Eye (tissue), 1 donor: Measurements from ENCODE around the gene NCBP1.

ENCODE experiments used
- DNase-seq: peaks from one replicate; pipeline ENCODE4 v3.0.0-alpha.2; 2015

Gene NCBP1

DNA sequence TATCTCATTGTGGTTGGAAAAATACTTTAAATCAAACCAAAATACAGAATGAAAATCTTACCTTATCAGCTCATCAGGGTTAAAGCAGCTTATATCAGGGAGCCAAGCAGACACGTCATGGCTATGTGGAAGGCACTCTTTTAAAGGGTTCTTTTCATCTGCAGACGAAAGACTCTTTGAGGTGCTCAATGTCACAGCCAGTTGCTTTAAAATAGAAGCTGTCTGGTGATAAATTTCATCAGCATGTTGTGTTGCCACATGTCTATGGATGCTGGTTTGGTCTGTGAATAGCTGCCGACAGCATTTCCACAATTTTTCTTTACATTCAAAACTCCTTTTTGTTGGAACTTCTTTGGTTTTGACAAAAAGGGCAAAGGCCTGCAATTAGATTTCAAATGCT is 8.0 kb upstream of the NCBP1 start:
- DNase-seq, result no peak

DNA sequence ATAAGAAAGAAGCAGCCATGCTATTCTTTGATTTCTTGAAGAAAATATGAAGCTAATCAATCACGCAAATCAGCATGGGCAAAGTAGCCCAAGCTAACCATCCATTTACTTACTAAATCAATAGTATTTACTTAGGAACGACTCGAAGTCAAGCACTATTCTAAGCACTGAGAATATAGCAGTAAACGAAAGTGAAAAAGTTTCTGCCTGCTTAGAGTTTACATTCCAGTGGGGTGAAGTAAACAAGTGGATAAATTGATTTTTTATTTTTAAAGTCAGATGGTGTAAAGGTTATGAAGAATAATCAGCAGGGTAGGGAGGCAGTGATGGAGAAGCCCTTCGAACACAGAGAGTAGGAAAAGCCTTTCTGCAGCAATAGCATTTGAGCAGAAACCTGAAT is 6.0 kb upstream of the NCBP1 start:
- DNase-seq, result no peak

DNA sequence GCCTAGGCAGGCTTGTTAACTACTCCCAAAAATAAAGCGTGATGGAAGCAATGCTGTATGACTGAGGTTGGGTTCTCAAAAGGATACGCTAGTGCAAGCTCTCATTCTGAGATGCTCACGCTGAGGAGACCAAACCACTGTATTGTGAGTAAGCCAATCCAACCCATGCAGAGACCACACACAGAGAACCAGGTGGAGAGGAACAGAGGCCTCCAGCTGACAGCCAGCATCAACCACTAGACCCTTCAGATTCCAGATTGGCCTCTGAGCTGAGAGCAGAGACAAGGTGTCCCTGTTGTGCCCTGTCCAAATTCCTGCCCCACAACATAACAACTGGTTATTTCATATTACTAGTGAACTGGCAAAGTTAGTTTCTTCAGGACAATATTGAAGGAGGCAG is 5.0 kb upstream of the NCBP1 start:
- no peak for DNase-seq

DNA sequence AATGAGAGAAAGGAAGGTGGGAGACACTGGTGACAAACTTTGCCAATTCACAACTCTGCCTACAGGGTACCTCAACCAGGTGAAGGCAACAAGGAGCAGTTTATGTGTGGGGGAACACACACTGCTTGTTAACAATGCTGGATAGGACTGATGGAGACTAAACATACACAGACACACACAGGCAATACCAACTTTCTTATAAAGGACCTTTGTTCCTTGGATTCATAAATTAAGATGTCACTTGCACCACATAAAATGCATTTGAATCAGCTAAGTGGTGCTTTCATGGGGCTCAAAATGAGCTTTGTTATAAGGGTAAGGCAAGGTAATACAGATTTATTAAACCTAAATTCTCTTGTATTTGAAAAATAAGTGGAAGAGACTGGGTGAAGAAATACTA is 4.5 kb upstream of the NCBP1 start:
- no peak for DNase-seq

DNA sequence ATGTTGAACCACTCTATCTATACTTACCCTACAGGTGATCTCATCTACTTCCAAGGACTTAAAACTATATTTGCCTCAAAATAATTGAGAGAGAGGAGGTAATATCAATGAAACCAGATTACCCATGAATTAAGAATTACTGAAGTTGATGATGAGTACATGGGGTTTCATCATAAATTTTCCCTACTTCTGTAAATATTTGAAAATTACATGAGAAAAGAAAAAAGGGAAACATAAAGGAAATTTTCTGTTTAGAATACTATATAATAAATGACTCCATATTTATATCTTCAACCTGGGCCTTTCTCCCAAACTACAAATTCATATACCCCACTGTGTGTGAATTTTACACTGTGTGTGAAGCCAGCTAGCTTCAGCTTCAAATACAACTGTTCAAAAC is 3.0 kb upstream of the NCBP1 start:
- DNase-seq, result no peak

DNA sequence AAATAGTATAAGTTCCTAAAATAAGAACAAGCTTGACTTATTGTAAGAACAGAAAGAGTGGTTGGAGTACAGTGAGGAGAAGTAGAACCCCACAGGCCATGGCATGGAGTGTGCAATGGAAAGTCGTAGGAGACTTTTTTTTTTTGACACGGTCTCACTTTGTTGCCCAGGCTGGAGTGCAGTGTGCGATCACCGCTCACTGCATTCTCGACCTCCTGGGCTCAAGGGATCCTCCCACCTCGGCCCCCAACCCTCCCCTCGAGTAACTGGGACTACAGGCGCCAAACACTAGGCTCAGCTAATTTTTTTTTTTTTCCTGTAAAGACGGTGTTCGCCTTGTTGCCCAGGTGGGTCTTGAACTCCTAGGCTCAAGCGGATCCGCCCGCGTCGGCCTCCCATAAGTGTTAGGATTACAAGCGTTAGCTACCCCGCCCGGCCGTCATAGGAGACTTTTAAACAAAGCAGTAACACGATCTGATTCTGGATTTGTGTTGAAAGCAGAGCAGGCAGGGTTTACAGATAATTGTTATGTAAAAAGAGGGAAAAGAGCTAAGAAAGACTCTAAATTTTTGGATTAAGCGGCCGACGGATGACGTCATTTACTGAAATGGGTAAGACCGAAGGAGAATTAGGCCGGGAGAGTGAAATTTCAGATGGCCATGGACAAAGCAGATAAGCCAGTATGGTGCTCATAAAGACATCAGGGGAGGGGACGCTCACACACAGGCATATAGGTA is 1.2 kb upstream of the NCBP1 start:
- peak; percentile 95 for DNase-seq

DNA sequence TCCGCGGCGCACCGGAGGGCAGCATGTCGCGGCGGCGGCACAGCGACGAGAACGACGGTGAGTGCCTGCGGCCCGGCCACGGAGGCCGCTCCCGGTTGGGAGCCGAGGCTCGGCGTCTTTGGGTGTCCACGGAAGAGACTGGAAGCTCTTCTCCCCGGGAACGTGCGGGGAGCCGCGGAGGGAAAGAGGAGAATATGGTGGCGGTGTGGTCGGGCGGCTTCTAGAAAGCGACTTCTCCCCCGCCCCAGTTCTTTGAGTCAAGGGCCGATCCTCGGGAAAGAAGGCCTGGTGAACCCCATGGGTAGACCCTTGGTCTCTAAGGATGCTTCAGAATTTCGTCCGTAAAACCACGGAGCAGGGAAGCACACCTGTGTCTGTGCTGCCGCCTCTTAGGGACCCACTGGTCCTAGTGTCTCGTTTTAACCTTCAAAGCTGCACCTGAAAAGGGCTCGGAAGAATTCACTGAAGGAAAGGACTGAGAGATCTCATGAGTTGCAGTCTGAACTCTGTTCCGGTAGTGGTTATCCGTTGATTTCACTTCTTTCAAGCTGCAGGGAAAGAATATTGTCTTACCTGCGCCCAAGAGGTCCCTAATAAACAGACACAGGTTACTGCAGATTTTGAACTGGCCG is 354 bp downstream of the NCBP1 start:
- DNase-seq, result no peak

DNA sequence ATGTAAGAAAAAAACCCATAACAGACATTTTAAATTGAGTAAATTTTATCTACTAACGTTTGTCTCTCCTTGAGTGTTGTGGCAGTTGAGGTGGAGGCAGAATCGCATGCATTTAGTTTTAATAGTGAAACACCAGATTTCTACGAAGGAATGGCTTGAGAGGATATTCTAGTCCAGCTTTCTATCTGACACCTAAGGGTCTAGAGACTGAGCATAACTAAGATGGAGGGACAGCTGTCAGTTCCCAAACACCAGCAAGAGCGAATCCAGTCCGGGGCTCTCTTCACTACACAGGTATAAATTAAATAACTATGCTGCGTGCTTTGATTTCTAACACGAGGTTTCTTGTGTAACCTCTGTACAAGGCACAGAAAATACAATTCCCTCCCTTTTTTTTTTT is 1.4 kb downstream of the NCBP1 start:
- no peak for DNase-seq

DNA sequence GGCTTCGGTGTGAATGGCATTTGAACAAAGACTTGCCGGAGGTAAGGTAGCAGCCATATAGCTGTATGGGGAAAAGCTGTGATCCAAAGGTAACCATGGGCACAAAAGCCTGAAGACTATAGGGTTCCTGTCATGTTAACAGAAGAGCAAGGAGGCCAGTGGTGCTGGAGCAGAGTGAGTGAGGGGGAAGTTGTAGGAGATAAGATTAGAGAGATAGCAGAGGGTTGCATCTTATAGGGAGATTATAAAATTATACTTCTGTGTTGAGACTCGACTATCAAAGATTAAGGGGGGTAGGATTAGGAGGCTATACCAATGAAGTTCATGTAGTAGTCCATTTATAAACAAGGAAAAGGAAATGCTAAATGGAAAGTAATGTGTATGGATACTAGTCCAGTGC is 3.3 kb downstream of the NCBP1 start:
- no peak for DNase-seq

DNA sequence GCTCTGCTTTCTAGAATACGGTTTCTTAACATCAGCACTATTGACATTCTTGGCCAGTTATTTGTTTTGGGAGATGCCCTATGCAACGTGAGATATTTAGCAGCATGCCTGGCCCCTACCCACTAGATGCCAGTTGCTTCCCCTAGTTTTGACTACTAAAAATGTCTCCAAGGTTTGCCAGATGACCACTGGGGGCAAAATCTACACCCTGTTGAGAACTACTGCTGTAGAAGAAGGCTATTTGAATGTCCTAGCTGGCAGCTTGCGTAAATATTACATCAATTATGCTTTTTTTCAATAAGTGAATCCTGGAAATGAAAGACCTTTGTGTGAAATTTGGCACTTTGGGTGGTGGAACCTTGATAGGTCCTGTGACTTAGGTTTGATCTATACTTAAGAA is 5.0 kb downstream of the NCBP1 start:
- no peak for DNase-seq

DNA sequence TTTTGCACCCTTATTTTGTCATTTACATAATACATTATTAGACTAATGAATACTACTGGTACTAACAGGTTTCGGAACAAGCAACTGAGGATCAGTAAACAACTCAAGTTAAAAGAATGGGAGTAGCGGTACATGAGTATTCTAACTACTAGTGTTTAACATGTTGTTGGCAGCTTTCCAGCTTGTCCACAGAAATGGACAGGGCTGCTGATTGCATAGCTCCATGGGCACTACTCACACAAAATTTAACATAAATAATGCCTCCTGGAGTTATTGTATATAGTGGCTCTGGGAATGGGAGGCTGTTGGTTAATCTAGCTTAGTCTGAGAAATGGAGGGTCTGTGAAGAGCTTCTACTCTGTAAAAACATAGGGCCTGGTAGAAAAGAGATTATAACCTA is 6.7 kb downstream of the NCBP1 start:
- DNase-seq, result no peak

DNA sequence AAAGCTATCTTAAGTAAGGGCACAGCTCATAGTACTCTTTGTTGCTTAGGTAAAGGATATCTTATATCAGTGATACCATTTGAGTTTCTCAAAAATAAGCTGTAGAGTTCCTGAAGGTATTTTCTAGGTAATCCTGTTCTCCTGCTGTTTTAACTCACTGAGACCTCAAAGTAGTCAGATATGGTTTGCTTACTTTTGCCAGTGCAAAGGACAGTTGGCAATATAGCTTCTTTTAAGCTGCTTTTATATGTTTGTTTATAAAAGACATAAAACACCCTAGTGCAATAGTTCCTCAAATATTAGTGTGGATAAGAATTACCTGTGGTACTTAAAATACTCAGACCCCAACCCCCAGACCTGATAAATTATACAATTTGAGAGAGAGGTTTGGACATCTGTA is 12.1 kb downstream of the NCBP1 start:
- DNase-seq, result no peak

DNA sequence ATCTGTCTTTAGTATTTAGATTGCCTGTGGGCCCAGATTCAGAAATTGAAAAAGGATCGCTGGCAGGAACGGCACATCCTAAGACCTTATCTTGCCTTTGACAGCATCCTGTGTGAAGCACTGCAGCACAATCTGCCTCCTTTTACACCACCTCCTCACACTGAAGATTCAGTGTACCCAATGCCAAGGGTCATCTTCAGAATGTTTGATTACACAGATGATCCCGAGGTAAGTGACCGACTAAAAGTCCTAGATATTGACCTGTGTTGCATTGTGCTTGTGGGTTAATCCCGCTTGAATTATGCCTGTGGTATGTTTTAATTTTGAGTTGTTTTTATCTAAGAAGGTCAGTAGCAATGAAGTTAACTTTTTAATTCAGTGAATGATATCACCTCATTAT is 14.4 kb downstream of the NCBP1 start:
- no peak for DNase-seq

DNA sequence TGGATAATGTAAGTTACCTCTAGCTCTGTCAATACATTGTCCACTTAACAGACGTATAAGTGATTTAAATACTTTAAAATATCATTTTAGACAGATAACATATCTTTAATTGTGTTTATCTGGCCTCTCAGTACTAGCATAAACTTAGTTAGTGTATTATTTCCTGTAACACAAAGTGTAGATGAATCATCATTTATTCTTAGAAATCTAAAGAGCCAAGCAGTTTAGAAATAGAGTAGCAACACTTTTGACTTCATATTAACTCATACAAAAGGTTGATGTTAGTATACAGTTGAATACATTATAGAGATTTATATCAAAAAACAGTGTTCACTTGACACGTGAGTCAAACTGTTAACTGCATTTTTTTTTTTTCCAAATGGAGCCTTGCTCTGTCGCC is 18.0 kb downstream of the NCBP1 start:
- no peak for DNase-seq

DNA sequence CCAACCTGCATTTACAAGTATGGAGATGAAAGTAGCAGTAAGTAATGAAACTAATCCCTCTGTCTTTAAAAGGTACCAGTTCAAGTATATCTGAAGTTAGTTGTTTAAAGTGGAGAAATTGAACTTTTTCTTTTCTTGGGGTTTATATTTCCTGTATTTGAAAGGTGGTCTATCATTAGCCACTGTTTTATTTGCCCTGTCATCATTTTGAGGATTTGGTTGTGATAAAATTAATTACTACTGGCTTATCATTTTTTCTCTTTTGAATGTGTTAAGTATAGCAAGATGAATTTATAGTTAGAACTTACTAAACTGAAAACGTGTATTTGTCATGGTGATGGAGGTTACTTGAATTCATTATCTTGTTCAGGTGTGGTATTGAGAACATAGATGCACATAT is 25.1 kb downstream of the NCBP1 start:
- no peak for DNase-seq

DNA sequence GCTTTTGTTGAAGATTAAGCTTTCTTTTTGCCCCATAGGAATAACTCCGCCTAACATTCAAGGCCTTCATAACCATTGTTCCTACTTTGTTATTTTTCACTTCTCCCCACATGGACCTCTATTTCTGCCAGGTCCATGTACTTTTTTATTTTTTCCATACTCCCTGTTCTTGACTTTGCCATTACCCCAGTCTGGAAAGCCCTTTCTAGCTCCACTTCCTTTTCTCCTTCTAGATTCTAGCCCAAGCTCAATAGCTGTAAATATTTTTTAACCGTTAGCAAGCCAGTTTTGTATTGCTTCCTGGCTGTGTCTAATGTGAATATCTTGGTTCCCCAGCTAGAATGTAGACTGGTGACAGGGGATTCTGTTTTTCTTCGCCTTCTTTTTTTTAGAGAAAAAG is 26.1 kb downstream of the NCBP1 start:
- no peak for DNase-seq

DNA sequence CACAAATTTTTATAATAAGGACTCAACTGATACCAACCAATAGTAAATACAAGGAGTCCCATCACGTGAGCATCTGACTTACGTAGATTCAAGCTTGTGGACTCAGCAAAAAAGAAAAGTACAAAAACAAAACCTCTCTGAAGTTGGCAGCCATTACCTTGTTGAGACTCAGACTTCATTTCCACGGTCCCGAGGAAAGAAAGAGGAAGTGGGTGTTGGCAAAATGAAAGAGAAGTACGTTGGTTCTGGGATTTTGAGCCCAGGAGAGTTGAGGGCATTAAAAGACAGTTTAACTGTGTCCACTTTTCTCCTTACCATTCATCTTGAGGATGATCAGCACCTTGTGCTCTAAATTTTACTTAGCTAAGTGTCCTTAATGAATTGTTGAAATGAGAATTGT is 26.7 kb downstream of the NCBP1 start:
- DNase-seq, result no peak

DNA sequence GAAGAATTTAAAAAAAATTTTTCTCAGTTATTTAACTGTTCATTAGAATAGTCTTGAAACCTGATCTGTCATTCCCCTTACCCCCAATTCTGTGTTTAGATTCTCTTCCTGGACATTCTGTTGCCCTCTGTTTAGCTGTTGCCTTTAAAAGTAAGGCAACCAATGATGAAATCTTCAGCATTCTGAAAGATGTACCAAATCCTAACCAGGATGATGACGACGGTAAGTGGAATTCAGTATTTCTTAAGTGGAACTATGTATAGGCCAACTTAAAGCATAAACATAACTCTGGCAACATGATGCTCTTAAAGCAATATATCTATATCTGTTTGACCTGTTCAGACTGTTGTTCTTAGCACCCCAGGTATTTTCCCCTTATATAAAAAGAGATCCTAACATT is 27.2 kb downstream of the NCBP1 start:
- no peak for DNase-seq

DNA sequence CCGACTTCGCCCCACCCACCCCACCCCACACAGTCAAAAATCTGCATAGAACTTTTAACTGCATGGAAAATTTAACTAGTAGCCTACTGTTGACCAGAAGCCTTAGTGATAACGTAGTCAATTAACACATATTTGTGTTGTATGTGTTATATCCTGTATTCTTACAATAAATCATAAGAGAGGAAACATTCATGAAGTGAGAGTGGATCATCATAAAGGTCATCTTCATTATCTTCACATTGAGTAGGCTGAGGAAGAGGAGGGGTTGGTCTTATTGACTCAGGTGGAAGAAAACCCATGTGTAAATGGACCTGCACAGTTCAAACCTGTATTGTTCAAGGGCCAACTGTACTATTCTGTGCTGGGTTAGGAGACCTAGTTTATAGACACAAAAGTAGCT is 32.1 kb downstream of the NCBP1 start:
- no peak for DNase-seq

DNA sequence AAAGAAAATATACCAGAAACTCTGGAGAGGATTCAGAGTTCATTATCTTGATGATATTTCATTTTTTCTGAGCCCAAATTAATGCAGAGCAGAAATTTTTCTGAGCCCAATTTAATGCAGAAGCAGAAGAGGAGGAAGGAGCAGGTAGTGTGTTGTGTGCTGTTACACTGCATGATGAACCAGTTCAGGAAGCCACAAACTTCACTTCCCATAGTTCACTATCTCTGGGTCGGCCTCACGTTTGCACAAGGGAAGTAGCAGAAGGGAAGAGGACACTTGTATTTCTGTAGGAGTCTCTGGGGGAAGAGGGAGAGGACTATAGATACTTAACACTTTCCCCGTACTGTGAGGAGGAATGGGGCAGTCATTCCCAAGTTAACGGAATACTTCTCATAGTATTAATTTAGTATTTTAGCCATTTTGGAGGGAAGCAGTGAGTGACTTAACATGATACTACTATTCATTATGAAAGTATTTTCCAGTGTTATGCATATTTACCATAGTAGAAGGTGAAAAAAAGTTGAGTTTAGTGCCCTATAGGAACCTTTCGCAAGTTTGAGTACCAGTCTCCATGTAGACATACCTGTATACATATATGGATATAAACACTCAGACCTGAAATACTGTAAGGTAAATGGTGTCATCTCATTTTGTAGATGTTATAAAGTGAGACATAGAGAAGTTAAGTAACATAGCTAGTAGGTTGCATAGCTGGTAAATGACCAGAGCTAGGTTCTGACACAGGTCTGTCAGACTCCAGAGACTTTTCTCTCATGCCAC is 33.5 kb downstream of the NCBP1 start:
- DNase-seq, result no peak

DNA sequence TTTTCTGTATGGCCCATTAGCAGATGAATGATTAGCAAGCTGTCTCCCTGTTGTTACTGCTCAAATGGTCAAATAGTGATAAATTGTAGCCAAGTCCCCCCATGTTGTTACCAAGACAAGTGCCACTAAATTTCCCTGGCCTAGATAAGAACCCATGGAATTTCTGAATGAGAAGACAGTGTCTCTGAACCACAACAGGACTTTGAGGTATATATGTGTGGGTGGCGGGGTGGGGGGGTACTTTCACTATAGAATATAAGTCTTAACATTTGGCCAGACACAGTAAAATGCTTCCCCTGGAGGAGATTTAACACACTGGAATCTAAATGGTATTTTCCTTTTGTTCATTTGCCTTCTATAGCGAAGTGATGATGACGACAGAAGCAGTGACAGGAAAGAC is 34.9 kb downstream of the NCBP1 start:
- DNase-seq, result no peak

DNA sequence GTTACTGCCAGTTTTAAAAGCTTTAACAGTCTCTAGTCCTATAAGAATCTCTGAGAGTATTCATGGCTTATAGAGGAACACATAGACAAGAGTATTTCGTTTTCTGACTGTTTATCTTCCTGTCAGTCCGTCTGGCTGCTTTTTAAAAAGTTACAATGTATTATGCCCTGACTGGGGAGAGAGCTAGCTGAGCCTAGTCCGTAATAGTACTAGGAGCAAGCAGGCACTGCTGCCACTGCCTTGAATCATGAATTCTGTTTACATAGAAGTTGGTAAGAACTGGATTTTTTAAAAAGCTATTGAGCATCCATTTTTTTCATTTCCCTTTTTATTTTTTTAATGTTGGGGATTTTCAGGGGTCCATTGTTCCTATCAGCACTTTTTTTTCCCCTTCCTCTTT is 37.0 kb downstream of the NCBP1 start:
- no peak for DNase-seq

DNA sequence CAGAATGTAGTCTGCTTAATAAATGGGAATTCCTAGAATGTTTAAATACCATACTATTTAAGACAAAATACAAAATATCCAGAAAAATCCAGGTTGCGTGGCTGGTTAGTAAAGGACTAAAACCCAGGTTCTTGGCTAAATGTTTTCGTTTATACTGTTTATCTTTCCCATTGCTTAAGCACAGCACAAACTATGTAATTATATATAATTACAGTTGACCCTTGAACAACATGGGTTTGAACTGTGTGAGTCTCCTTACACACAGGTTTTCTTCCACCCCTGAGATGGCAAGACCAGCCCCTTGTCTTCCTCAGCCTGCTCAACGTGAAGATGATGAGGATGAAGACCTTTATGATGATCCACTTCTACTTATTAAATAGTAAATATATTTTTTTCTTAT is 38.8 kb downstream of the NCBP1 start:
- no peak for DNase-seq

DNA sequence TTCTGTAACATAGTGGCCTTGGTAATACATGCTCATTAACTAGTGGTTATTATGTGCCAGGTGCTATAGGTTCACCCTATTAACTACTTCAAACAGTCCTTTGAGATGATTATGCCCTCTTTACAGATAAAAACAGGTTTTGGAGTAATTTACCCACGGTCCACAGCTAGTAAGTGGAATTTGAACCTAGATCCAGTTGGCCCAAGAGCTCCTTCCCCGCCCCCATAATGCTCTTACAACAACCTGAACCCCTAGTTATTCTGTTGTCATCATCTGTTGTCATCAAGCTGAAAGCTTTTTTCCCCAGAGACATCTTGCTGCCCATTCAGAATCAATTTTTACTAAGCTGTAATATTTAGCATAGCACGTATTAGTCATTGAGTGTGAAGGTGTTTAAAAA is 40.3 kb downstream of the NCBP1 start:
- DNase-seq, result peak; percentile 8
